ENCODE results near the gene KLHL25.

Gene KLHL25

GRCh38 chr15:85760531-85761371, 34.0 kb downstream of the KLHL25 start:
- no peak for DNase-seq (ENCODE audit: low read depth)

- DNase-seq (ENCODE audit: low read depth), result no peak
Measured at GRCh38 chr15:85760049-85760448, 34.7 kb downstream of the KLHL25 start.

GRCh38 chr15:85759376-85759775, 35.3 kb downstream of the KLHL25 start:
- DNase-seq (ENCODE audit: low read depth), result no peak

GRCh38 chr15:85758655-85758978, 36.1 kb downstream of the KLHL25 start:
- DNase-seq (ENCODE audit: low read depth), result no peak

- no peak for DNase-seq (ENCODE audit: low read depth)
Measured at GRCh38 chr15:85757939-85758654, 36.6 kb downstream of the KLHL25 start.

- no peak for DNase-seq (ENCODE audit: low read depth)
Measured at GRCh38 chr15:85757073-85757938, 37.4 kb downstream of the KLHL25 start.

GRCh38 chr15:85756411-85757072, 38.2 kb downstream of the KLHL25 start:
- no peak for DNase-seq (ENCODE audit: low read depth)

GRCh38 chr15:85755942-85756341, 38.8 kb downstream of the KLHL25 start:
- no peak for DNase-seq (ENCODE audit: low read depth)

- DNase-seq (ENCODE audit: low read depth), result no peak
Measured at GRCh38 chr15:85755471-85755870, 39.3 kb downstream of the KLHL25 start.

- no peak for DNase-seq (ENCODE audit: low read depth)
Measured at GRCh38 chr15:85754989-85755388, 39.7 kb downstream of the KLHL25 start.

- no peak for DNase-seq (ENCODE audit: low read depth)
Measured at GRCh38 chr15:85753791-85754452, 40.8 kb downstream of the KLHL25 start.

GRCh38 chr15:85753261-85753660, 41.5 kb downstream of the KLHL25 start:
- DNase-seq (ENCODE audit: low read depth), result no peak

GRCh38 chr15:85752491-85752961, 42.2 kb downstream of the KLHL25 start:
- no peak for DNase-seq (ENCODE audit: low read depth)

GRCh38 chr15:85752124-85752475, 42.6 kb downstream of the KLHL25 start:
- DNase-seq (ENCODE audit: low read depth), result no peak

GRCh38 chr15:85751291-85752123, 43.2 kb downstream of the KLHL25 start:
- no peak for DNase-seq (ENCODE audit: low read depth)

- DNase-seq (ENCODE audit: low read depth), result no peak
Measured at GRCh38 chr15:85750319-85751290, 44.1 kb downstream of the KLHL25 start.

GRCh38 chr15:85749261-85750151, 45.2 kb downstream of the KLHL25 start:
- no peak for DNase-seq (ENCODE audit: low read depth)

GRCh38 chr15:85748729-85749128, 46.0 kb downstream of the KLHL25 start:
- no peak for DNase-seq (ENCODE audit: low read depth)
